NCI-H187 (cell line): Measurements from ENCODE around the gene CABCOCO1.
"Not testable (repeated sequence)": the region's sequence is repeated elsewhere in the genome, so short reads cannot be mapped to it uniquely, and the experiment has no call there.

Experiments
- DNase-seq, 2 experiments: peaks; one replicate each; lab custom pipeline; 2025; lab: John Stamatoyannopoulos, UW

Gene CABCOCO1

GRCh38 chr10:61643316-61643751 is 19.4 kb upstream of the CABCOCO1 start:
- DNase-seq, result no peak

- no peak for DNase-seq
Observed at GRCh38 chr10:61653699-61654098, 9.0 kb upstream of the CABCOCO1 start.

- no peak for DNase-seq
Observed at GRCh38 chr10:61655335-61655851, 7.3 kb upstream of the CABCOCO1 start.

- DNase-seq, result no peak
Observed at GRCh38 chr10:61663466-61663865, 737 bp downstream of the CABCOCO1 start.

GRCh38 chr10:61664985-61665384 is 2.3 kb downstream of the CABCOCO1 start:
- DNase-seq, result no peak

- DNase-seq, result no peak
Observed at GRCh38 chr10:61669161-61669725, 6.5 kb downstream of the CABCOCO1 start.

- no peak for DNase-seq
Observed at GRCh38 chr10:61669849-61670248, 7.1 kb downstream of the CABCOCO1 start.

- DNase-seq, result no peak
Observed at GRCh38 chr10:61673360-61673759, 10.6 kb downstream of the CABCOCO1 start.

GRCh38 chr10:61682323-61682722 is 19.6 kb downstream of the CABCOCO1 start:
- no peak for DNase-seq

- DNase-seq, result no peak
Observed at GRCh38 chr10:61683319-61683718, 20.6 kb downstream of the CABCOCO1 start.

- no peak for DNase-seq
Observed at GRCh38 chr10:61684894-61685507, 22.3 kb downstream of the CABCOCO1 start.

GRCh38 chr10:61688551-61689308 is 26.0 kb downstream of the CABCOCO1 start:
- DNase-seq, result no peak

GRCh38 chr10:61691667-61692066 is 28.9 kb downstream of the CABCOCO1 start:
- DNase-seq, result not testable (repeated sequence)

- no peak for DNase-seq
Observed at GRCh38 chr10:61692447-61693010, 29.8 kb downstream of the CABCOCO1 start.

GRCh38 chr10:61698968-61699655 is 36.4 kb downstream of the CABCOCO1 start:
- DNase-seq, result no peak

GRCh38 chr10:61701055-61701705 is 38.5 kb downstream of the CABCOCO1 start:
- no peak for DNase-seq

- no peak for DNase-seq
Observed at GRCh38 chr10:61701706-61702105, 39.0 kb downstream of the CABCOCO1 start.

GRCh38 chr10:61702584-61702983 is 39.9 kb downstream of the CABCOCO1 start:
- DNase-seq, result no peak

GRCh38 chr10:61705022-61705613 is 42.4 kb downstream of the CABCOCO1 start:
- no peak for DNase-seq

- no peak for DNase-seq
Observed at GRCh38 chr10:61708846-61709245, 46.1 kb downstream of the CABCOCO1 start.

- DNase-seq, result not testable (repeated sequence)
Observed at GRCh38 chr10:61712105-61712504, 49.4 kb downstream of the CABCOCO1 start.
